Measurements from ENCODE around the gene HMGN3.

Gene HMGN3

DNA sequence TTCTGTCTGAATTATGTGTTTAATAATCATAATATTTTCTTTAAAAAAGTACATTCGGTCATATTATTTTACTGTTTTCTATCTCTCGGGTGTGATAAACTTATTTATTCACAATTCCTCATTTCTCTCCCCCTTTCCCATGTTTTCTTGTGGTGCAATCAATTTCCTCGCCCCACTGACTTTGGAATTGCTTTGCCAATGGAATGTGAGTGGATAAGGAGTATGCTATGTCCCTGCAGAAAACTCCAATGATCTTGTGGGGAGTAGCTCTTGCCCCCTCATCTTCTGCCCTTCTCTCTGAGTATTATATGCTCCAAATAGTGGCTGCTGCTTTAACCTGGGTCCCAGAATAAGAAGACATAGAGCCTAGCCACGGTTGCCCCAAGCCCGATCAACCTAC is 64.1 kb downstream of the HMGN3 start:
- TF ChIP-seq POLR2AphosphoS5 (IDR thresholded peaks at IDR 0.05; ENCODE audit: low read depth, low read length): no peak
- no peak for TF ChIP-seq FOXP2 (optimal IDR thresholded peaks at IDR 0.05; ENCODE audit: borderline replicate concordance, extremely low read depth, extremely low read length, insufficient read depth)

DNA sequence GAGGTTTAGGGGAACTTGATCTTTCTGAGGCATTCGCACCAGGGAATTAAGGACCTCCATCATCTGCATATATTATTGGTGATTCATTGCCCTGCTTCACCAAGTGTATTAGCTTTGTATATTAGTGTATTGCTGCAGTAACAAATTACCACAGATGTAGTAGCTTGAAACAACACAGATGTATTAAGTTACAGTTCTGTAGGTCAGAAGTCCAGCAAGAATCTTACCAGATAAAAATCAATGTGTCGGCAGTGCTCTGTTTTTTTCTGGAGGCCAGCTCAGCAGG is 65.8 kb downstream of the HMGN3 start:
- TF ChIP-seq FOXP2 (optimal IDR thresholded peaks at IDR 0.05; ENCODE audit: borderline replicate concordance, extremely low read depth, extremely low read length, insufficient read depth) (no peak), SIN3A (IDR thresholded peaks at IDR 0.05; ENCODE audit: borderline replicate concordance, insufficient read depth, low read length) (0 out of 2 replicates have a peak, but pooled peaks have one; percentile 21), POLR2AphosphoS5 (IDR thresholded peaks at IDR 0.05; ENCODE audit: low read depth, low read length) (peak; percentile 26; the same call in 1 of the 2 replicates), TAF1 (IDR thresholded peaks at IDR 0.05; ENCODE audit: borderline replicate concordance, insufficient read depth, low read length) (no peak; the same call in 1 of the 2 replicates)

DNA sequence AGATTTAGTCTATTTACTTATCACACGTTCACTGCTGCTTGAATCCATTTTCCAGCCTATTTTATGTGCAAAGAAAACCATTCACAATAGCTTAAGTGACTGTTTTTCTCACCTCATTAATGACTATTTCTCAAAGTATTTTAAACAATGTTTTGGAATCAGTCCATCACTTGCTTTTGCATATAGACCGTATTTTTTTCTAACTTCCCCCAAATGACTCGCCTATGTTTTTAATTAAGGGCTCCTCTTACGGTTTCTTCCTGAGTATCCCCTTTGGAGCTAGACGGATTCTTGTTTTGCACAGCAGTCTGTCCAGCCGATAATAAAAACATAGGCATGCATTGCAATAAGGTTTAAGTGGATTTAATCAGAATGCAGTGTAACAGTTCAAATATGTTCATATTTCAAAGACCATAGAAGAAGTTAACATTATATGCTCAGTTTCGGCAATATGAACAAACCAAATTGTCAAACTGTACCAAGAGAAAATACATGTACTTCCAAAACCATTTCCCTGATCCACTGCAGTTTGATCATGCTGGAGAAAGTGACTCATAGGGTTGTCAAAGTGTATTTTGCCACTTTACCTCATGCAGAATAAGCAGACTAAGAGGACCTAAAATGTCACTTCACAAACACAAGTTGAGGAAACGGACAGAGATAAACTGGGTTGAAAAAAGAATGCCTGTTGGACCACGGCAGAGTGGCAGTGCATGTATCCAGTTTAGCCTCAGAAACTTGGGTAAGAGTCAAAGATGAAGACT is 66.4 kb downstream of the HMGN3 start:
- no peak for TF ChIP-seq POLR2AphosphoS5 (IDR thresholded peaks at IDR 0.05; ENCODE audit: low read depth, low read length)
- TF ChIP-seq, protein P1, sequence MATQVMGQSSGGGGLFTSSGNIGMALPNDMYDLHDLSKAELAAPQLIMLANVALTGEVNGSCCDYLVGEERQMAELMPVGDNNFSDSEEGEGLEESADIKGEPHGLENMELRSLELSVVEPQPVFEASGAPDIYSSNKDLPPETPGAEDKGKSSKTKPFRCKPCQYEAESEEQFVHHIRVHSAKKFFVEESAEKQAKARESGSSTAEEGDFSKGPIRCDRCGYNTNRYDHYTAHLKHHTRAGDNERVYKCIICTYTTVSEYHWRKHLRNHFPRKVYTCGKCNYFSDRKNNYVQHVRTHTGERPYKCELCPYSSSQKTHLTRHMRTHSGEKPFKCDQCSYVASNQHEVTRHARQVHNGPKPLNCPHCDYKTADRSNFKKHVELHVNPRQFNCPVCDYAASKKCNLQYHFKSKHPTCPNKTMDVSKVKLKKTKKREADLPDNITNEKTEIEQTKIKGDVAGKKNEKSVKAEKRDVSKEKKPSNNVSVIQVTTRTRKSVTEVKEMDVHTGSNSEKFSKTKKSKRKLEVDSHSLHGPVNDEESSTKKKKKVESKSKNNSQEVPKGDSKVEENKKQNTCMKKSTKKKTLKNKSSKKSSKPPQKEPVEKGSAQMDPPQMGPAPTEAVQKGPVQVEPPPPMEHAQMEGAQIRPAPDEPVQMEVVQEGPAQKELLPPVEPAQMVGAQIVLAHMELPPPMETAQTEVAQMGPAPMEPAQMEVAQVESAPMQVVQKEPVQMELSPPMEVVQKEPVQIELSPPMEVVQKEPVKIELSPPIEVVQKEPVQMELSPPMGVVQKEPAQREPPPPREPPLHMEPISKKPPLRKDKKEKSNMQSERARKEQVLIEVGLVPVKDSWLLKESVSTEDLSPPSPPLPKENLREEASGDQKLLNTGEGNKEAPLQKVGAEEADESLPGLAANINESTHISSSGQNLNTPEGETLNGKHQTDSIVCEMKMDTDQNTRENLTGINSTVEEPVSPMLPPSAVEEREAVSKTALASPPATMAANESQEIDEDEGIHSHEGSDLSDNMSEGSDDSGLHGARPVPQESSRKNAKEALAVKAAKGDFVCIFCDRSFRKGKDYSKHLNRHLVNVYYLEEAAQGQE (IDR thresholded peaks at IDR 0.05; ENCODE audit: insufficient read depth in 1 of 2, low read depth in 2 of 2, low read length in 2 of 2): no peak
- no peak for TF ChIP-seq TAF1 (IDR thresholded peaks at IDR 0.05; ENCODE audit: borderline replicate concordance, insufficient read depth, low read length)
- no peak for TF ChIP-seq SIN3A (IDR thresholded peaks at IDR 0.05; ENCODE audit: borderline replicate concordance, insufficient read depth, low read length)
- TF ChIP-seq FOXP2 (optimal IDR thresholded peaks at IDR 0.05; ENCODE audit: borderline replicate concordance, extremely low read depth, extremely low read length, insufficient read depth): no peak

DNA sequence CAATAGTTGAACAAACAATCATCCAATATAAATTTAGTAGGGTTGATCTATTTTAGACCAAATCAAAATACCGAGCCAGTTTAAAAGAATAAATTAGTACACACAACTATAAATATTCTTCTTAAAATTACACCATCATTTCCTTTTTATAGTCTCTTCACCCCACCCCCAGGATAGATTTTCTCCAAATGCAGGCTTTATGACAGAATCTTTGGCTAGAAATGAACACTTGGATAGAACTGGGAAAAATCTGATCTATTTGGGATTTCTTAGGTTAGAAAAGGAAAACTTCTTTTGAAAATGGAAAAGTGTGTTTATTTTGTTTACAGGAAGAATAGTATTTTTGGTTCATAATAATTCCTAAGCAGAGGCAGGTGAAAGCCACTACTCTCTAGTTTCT is 74.6 kb downstream of the HMGN3 start:
- TF ChIP-seq TAF1 (IDR thresholded peaks at IDR 0.05; ENCODE audit: borderline replicate concordance, insufficient read depth, low read length): no peak
- TF ChIP-seq, protein P1 (IDR thresholded peaks at IDR 0.05; ENCODE audit: insufficient read depth in 1 of 2, low read depth in 2 of 2, low read length in 2 of 2): no peak

DNA sequence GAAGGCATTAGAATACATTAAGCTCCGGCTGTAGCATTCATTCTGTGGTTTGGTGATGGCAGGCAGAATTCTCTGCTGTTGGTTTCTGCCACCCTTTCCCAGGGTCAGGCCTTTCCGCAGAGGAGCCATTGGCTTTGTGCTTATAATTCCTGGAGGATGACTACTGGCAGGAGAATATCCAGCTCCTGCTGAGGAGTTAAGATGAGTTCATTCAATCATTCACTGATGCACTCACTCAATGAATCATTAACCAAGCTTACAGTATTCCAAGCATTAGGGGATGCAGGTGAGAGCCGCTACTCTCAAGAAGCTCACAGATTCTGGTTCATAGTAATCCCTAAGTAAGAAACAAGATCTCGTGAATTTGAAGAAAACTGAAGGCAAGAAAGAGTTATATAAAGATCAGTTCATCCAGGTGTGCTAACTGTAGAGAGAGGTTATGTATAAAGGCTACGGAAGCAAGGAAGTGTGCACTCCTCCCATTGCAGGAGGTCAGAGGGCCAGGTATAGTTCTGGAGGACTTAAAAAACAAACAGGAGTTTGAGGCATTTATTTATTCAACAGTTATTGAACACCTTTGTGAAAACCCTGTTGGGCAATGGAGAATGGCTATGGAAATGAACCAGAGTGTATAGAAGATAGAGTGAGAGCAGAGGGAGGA is 75.5 kb downstream of the HMGN3 start:
- TF ChIP-seq FOXP2 (optimal IDR thresholded peaks at IDR 0.05; ENCODE audit: borderline replicate concordance, extremely low read depth, extremely low read length, insufficient read depth) (no peak), TAF1 (IDR thresholded peaks at IDR 0.05; ENCODE audit: borderline replicate concordance, insufficient read depth, low read length) (no peak), SIN3A (IDR thresholded peaks at IDR 0.05; ENCODE audit: borderline replicate concordance, insufficient read depth, low read length) (no peak), POLR2AphosphoS5 (IDR thresholded peaks at IDR 0.05; ENCODE audit: low read depth, low read length) (no peak)
- TF ChIP-seq, protein P1 (IDR thresholded peaks at IDR 0.05; ENCODE audit: insufficient read depth in 1 of 2, low read depth in 2 of 2, low read length in 2 of 2): no peak

DNA sequence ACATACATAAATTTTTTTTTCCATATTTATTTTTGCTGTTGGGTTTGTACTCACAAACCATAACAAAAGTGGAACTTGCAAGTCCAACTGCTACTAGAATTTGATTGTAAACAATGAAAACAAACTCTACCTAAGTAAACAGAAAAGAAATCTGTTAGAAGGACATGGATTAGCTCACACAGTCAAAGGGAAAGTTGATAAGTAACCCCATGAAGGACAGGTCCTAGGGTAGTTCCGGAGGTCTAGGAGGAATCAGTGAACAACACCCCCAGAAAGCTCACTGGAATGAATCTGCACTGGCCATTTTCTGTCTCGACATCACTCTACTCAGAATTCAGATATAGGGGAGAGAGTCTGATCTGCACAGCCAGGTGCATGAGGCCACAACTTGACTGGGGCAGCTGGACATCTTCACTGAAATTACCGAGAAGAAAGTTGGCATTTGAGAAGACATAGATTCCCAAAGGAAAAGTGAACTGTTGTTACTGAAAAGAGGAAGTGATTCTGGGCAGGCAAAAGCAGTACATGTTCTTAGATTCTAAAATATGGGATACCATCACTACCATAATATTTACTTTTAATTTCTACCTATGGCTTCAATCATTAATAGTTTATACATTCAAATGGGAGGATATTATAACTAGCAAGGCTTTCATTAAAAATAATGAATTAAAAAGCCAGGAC is 76.4 kb downstream of the HMGN3 start:
- TF ChIP-seq FOXP2 (optimal IDR thresholded peaks at IDR 0.05; ENCODE audit: borderline replicate concordance, extremely low read depth, extremely low read length, insufficient read depth) (no peak), POLR2AphosphoS5 (IDR thresholded peaks at IDR 0.05; ENCODE audit: low read depth, low read length) (no peak), TAF1 (IDR thresholded peaks at IDR 0.05; ENCODE audit: borderline replicate concordance, insufficient read depth, low read length) (no peak)
- TF ChIP-seq, protein P1 (IDR thresholded peaks at IDR 0.05; ENCODE audit: insufficient read depth in 1 of 2, low read depth in 2 of 2, low read length in 2 of 2): no peak
